RPMI7951 (cell line): ENCODE measurements around the gene HLA-DRB1. TPM values are rescaled to one million over a fixed set of nuclear protein-coding genes. Genes with fewer than 3 reads are reported as not detected.
"Not testable (repeated sequence)": the region's sequence is repeated elsewhere in the genome, so short reads cannot be mapped to it uniquely, and the experiment has no call there.

Experiments
- DNase-seq: peaks from one replicate; pipeline ENCODE4 v3.0.0-alpha.2; 2012; ENCODE audit warnings: low read depth
- total RNA-seq: library from RNA; depleted of rRNA; stranded (reverse); fragments of >200 nt; shearing (Covaris generic); gene quantifications from 2 replicates; pipeline ENCODE4 v1.2.3, GENCODE V29; 2014

HLA-DRB1 gene
- total RNA-seq, 1 experiment from 2014 or later = 4.7 TPM

DNA sequence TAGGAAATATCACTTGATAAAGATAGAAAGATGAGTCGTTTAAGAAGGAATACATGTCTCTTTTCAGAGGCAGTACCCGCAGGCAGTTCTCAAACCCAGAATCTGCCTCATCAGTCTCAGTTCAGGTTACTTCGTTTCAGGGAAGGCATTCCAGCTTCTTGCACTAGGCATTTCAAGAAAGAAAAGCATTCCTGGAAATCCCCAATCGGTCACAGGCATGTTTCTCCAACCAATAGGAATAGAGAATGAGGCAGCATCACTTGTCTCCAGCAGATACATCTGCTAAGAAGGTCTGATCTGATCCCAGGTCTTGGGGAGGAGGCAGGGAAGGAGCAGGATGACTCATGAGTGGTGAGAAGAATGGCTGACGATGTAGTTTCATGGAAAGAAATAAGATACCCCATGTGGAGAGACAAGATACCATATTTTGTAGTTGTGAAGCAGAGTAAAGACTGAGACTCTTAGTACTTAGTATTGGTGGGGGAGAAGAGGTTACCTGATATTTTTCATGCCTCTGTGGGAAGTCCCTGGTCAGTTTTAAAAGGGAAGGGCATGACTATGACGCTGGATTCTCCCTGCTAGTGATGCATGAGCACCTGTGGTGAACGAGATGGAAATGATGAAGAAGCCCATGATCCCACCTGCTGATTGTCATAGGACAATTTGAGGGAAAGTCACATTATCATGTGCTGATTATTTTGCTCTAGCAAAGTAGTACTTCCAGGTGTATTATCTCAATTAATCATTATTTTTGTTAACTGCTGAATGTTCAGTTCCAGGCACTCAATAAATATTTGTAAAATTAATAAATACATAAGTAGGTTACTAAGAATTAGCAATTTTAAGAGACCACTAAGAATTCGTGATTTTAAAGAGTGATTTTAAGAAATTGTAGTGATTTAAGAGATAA lies 20.3 kb upstream of the HLA-DRB1 start:
- DNase-seq = peak; percentile 87

DNA sequence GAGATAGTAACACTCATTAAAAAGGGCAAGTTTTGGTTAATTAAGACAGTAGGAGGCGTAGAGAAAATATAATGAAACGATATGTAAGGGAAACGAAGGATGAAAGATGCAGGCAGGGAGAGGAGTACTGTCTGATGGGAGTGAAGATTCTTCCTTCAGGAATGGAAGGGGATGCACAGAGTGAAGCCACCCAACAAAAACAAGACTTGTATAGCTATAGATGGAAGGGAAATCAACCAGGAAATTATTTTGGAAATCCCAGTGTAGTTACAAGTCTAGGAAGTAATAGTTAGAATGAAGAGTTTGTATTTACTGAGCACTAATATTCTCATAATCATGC lies 19.7 kb upstream of the HLA-DRB1 start:
- no peak for DNase-seq

DNA sequence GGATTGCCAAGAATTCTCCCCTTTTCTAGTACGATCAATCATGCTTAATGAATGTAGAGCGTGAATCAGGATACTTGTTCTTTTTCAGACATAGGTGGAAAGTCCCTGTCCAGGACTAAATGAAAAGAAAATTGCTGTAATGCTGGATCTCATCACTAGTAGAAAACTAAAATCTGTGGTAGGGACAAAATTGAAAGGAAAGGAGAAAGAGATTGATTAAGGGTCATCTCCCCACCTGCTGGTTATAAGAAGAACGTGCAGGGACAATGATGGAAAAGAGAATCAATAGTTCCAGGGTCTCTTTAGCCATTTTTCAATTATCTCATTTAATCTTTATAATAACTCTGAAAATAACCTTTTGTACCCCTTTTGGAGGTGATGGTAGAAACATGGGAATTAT lies 18.7 kb upstream of the HLA-DRB1 start:
- DNase-seq = no peak

DNA sequence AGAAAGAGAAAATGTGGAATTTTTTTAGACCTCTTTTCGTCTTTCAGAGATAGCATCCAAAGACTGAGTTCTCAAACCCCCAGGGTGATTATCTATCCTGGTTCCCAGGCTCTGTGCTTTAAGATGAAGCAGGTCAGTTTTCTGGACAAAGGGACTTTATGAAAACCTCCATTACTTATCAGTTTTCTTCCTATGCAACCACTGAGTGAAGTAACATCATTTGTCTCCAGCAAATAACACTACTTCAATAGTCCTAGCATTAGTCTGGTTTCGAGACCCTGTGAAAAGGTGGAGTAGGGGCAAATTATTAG lies 18.3 kb upstream of the HLA-DRB1 start:
- no peak for DNase-seq

DNA sequence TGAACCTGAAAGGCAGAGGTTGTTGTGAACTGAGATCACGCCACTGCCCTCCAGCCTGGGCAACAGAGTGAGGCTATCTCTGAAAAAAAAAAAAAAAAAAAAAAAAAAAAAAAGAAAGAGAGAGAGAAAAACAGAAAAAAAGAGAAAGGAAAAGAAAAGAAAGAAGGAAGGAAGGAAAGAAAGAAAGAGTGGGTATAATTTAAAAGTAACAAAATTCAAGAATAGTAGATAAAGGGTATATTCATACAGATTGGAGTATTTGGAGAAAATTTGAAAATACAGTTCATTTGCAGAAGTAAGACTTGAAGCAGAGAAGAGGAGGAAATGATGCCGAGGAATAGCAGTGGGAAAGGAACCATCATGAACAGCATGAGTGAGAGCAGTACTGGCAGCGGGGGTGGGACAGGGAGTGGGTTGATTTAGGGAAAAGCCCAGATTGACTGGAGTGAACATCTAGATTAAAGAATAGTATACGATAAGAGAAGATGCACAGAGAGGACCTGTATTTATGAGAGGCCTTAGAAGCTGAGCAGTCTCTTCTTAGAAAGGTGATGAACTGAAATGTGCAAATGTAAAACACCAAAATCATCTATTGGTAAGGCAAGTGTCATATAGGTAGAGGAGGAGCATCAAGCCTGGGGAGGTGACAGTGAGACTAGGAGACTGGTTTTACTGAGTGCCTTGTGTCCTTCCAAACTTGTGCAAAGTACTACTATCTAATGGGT lies 17.8 kb upstream of the HLA-DRB1 start:
- no peak for DNase-seq

DNA sequence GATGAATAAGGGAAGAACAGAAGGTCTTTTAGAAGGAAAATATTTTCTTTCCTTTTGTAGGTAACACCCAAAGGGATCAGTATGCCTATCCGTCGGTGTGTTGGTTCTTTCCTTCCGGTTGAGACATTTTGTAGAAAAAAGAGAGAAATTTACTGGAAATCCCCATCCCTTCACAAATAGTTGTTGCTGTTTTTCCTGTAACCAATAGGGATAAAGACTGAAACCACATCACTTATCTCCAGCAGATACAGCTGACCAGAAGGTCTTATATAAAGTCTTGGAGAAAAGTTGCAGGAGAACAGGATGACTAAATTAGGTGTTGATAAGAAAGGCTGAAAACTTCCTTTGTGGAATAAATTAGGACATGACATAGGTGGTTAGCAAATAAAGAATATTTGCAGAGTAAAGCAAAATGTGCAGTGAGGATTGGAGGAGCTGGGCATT lies 14.8 kb upstream of the HLA-DRB1 start:
- no peak for DNase-seq

DNA sequence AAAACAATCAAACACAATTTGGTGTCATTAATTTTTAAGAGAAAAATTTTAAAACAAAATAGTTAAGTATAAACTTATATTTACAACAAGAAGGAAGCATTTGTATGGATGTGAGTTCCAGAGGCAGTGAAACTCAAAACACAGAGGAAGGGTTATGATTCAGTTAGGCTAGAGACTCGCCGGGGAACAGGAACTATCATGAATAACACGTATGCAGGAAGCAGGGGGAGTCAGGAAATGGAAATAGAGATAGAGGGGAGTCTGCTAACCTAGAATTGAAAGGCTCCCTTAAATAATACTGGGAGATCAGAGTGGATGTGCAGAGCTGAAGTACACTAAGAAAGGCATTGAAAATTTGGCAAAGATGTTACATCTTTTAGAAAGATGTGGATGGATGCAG lies 14.2 kb upstream of the HLA-DRB1 start:
- DNase-seq = no peak

DNA sequence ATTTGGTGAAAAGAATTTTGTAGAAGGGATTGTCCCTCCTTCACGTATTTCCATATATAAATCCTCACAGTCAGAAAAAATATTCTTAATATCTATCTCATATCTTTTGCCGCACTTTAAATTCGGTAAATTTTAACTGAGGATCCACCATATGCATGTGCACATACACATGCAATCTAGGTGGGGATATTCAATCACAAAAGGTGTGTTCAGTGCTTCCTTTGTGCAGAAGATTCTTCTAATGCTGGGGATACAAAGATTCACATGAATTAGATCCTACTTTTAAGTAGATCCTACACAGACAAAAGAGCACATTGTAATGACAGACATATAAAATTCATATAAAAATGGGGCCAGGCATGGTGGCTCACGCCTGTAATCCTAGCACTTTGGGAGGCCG lies 13.6 kb upstream of the HLA-DRB1 start:
- DNase-seq = no peak

DNA sequence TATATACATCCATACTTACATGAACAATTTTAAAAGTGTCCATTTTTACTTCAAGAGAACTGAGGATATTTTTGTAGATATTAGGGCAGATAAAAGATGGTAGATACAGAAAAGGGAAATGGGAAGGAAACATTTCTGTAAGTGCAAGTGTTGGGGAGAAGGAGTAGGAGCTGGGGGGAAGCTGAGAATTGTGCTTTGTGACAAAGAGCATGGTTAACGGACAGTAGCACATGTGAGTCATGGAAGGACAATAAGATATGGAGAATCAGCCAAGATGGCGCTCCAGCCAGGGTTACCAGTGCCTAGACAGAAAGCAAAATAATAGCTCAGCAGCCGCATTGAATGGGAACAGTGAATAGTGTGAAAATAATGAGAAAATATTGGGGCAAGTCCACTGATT lies 12.7 kb upstream of the HLA-DRB1 start:
- no peak for DNase-seq

DNA sequence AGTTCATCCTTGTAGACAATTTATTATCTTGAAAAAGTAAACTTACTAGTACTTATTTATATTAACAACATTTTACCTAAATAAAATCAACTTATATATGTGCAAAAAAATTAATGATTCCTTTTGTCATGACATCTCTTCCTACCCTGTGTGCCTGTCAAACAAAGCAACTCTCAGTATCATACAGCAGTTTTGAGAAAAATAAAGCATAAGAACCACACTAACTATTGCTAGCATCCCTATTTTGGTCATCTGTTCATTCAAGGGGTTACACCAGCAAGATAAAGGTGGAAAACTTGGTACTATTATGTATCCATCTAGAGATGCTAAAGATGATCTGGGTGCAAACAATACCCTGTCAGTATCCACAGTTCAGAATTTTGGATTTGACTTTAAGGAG lies 7.4 kb upstream of the HLA-DRB1 start:
- no peak for DNase-seq

DNA sequence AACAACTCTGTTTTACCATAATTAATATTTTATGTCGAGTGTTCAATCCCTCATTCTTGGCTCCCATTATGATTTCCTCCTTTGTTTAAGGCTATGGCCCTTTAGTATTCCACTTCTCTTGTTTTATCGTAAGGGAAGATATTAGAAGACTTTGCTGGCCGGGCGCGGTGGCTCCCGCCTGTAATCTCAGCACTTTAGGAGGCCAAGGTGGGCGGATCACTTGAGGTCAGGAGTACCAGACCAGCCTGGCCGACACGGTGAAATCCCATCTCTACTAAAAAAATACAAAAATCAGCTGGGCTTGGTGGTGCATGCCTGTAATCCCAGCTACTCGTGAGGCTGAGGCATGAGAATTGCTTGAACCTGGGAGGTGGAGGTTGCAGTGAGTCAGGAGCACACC lies 1.1 kb upstream of the HLA-DRB1 start:
- DNase-seq = not testable (repeated sequence)

DNA sequence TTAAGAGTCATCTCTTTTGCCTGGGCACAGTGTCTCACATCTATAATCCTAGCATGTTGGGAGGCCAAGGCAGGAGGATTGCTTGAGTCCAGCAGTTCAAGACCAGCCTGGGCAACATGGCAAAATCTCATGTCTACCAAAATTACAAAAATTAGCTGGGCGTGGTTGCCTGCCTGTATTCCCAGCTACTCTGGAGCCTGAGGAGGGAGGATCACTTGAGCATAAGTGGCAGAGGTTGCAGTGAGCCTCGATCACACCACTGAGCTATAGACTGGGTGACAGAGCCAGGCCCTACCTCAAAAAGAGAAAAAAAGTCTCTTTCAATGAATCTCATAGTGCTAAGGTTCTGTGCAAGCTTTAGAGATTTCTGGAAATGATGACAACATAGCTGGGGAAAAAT lies 1.5 kb downstream of the HLA-DRB1 start:
- no peak for DNase-seq

DNA sequence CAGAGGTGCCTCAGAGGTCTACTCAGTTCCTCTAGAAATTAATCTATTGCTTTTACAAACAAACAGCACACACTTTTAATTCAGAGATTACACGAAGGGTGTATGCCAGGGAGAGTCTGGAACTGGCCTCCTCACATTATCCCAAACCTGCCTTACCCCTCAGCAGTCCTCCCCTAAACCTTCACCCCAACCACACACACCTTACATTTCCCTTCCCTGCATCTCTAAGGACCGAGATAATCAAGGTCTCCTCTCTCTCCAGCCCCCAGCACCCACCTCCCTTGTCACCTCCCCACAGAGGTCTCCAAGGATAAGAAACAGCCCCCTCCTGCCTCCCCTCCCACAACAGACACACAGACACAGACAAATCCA lies 6.1 kb downstream of the HLA-DRB1 start:
- no peak for DNase-seq

DNA sequence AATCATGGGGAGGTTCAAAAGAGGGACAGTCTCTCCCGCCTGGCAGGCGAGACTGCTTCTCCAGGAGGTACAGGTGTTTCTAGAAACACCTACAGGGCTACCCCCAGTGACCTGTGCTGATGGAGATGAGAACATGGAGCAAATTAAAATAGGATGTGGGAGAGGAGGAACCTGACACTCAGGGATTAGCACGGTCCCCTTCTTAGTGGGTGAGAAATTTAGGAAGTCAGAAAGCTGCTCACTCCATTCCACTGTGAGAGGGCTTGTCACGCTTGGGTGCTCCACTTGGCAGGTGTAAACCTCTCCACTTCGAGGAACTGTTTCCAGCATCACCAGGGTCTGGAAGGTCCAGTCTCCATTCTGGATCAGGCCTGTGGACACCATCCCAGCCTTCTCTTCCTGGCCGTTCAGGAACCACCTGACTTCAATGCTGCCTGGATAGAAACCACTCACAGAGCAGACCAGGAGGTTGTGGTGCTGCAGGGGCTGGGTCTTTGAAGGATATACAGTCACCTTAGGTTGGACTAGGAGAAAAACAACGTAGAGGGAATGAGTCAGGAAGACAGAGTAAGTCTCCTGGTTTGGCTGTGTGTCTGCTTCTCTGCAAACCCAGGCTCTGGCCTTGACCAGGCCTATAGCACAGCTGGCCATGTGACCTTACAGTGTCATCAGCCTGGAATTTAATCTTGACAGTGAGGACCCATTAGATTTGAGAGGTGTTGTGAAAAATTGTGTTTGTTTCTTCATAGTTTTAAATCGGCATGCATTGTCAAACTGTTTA lies 8.1 kb downstream of the HLA-DRB1 start:
- DNase-seq = no peak

DNA sequence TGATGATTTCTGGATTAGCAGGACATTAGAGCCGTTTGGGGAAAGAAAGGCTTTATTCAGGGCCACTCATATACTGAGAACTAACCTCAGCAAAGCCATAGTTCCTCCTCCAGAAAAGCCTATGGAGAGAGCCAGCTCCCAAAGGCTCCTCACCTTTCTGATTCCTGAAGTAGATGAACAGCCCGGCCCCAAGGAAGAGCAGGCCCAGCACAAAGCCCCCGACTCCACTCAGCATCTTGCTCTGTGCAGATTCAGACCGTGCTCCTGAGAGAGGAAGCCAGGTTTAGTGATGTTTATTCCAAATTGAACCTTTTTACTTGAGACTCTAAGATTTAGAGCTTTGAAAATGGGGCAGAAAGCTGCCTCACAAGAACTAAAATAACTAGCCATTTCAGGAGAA lies 9.1 kb downstream of the HLA-DRB1 start:
- DNase-seq = no peak

DNA sequence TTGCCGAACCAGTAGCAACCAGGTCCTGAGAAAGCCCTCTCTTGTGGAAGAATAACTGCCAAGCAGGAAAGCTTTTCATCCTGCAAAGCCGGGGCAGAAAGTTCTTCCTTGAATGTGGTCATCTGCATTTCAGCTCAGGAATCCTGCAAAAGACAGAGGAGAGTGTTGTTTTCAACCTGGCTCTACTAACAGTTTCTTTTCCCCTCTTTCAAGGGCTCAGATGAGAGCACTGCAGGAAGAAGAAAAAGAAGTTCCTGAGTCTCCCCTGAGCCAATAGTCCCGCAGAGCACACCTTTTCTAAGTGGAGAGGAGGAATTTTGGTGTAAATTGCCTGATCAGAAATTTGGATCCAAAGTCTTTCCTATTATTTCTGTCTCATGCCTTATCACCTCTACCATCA lies 10.7 kb downstream of the HLA-DRB1 start:
- no peak for DNase-seq

DNA sequence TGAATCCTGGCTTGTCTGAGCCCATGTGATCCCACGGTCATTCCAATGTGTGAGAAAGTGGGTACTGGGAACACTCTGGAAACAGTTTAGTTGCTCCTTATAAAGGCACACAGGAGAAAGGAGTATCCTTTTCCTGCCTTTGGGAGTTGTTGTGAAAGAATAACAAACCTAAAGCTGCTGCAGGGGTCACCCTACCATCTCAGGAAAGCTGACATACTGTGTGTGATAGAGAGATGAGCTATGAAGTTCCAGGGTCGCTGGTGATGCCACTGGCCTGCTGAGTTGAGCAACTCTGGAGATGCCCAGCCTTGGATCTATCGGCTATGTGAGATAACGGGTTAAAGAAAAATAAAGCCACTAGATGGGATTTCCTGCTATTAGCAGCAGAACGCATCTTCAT lies 12.2 kb downstream of the HLA-DRB1 start:
- not testable (repeated sequence) for DNase-seq

DNA sequence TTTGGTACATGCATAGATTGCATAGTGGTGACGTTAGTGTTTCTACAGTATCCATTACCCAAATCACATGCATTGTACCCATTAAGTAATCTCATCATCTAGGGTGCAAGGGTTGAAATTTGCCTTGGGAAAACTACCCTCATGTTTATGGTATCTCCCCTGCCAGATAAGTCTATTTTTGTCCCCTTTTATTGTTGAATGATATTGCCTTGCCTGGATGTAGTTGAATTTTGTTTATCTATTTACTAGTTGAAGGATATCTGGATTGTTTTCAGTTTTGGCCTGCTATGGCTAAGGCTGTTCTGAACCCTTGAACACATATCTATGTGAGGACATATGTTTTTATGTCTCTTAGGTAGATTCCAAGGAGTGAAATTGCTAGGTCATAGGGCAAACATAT lies 13.4 kb downstream of the HLA-DRB1 start:
- DNase-seq = no peak

DNA sequence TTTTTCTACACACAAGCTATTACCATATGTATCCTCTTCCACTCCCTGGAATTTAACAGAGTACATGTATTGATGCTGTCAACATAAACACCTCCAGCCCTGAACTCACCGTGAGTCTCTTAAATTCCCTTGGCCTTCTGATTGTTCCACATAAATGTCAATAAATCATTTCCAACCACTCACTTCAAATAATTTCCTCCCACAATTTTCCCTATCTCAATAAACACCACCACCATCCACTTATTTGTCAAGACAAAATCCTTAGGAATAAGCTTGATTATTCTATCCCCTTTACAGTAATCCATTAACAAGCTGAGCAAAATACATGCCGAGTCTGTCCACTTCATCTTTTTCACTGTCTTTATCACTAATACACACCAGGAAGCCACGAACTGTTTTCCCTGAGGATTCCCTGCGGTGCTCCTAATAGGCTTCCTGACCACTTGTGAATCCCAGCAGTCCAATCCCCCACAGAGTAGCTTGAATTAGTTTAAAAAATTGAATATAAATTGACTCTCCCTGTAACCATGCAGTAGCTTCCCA lies 19.2 kb downstream of the HLA-DRB1 start:
- DNase-seq = no peak

DNA sequence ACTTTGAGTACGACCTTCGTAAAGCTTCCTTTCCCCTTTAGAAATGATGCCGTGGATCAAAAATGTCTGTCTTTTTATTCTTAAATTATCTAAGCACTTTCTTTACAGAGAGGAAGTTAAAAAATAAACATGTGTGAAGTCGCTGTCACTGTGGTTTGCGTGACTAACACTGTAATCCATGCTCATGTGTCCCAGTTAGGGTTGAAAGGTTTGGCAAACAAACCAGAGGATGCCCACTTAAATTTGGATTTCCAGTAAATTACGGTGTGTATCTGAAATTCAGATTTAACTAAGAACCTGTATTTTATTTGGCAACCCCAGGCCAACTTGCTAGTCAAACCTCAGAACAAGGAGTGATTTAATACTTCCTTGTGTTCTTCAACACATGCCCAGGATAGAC lies 21.1 kb downstream of the HLA-DRB1 start:
- no peak for DNase-seq

DNA sequence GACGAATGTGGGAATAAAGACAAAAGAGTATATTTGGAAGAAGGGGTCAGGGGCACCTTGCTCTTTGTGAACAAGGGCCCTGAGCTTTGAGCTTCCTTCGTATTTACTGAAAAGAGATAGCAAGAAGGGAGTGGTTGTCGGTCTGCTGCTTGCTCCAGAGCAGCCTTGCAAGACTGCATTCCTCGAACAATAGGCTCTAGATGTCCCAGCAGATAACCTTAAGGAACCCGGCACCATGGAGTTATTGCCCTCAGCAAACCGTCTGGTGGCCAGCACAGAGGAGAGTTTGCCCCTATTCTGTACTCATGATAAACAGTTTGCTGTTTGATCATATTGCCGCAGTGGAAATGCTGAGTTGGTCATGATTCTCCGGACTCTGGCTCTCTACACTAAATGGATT lies 22.7 kb downstream of the HLA-DRB1 start:
- no peak for DNase-seq

DNA sequence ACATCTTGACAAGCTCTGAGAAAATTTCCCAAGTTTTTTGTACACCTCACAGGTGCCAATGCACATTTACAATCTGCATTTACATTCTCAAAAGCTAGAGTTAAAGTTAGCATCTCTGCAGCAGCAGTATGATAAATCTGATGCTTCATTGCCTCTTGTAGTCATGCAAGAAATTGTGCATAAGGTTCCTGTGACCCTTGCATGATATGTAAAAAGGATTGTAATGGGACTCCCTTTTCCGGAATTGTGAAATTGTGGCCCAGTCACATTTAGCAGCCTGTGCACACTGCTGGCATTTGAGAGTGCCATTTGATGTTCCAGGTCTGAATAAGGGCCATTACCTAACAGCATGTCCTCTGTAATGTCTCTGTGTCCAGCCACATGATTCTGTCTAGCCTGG lies 24.1 kb downstream of the HLA-DRB1 start:
- DNase-seq = no peak
